Right renal cortex interstitium (tissue), 3 donors: Measurements from ENCODE around the gene CLIC4. TPM values are rescaled to one million over a fixed set of nuclear protein-coding genes. Genes with fewer than 3 reads are reported as not detected.
"Not testable (repeated sequence)": the region's sequence is repeated elsewhere in the genome, so short reads cannot be mapped to it uniquely, and the experiment has no call there.

Source experiments
- DNase-seq, 3 donors: peaks; one replicate each; pipeline ENCODE4 v3.0.0-alpha.2; 2013; ENCODE audit warnings: low read depth in 3 of 3, low spot score in 2 of 3
- polyA plus RNA-seq, 3 donors: library from polyadenylated mRNA; unstranded; fragments of 120-200 nt; gene quantifications; one replicate each; pipeline ENCODE4 v1.2.1, GENCODE V29; 2013; ENCODE audit not compliant: insufficient read length in 3 of 3

CLIC4 gene
- 100 to 1,000 TPM; 189 to 210 (median 190) TPM for polyA plus RNA-seq

- peak; percentile 94 to 98 (median 98) for DNase-seq
These were observed at the start of gene CLIC4 for GRCh38 chr1:24744911-24745710. Gene CLIC4, plus strand, starts transcription at chr1:24745447. Its CDS starts 107 bp downstream, at chr1:24745554.

DNA sequence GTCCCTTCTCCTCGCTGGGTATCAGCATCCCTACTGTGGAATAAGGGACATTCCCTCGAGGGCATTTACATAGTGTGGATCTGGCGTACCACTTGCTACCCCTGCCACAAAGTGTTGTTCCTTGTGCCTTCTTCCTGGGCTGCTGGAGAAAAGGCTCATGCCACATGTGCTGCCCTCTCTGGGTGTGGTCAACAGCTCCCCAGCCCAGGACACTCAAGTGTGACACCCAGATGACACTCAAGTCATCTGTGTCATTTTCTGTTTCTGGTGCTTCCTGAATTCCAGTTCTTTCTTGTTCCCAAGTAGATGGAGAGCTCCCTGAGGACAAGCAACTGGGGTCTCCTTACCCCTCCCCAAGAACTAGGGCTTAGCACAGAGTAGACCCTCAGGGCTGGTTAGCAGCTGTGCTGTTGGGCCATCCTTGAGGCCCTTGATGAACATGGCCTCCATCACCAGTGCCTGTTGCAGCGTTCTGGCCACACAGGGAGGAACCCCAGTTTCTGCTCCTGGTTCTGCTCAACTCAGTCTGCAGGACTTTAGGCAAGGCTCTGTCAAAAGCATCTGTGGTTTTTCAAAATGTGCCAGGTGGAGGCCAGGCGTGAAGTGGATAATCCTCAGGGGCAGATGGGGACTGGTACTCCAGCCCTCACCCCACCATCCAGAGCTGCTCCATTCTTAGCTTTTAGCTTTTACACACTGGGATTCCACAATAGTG lies 49.0 kb upstream of the CLIC4 start:
- no peak for DNase-seq

DNA sequence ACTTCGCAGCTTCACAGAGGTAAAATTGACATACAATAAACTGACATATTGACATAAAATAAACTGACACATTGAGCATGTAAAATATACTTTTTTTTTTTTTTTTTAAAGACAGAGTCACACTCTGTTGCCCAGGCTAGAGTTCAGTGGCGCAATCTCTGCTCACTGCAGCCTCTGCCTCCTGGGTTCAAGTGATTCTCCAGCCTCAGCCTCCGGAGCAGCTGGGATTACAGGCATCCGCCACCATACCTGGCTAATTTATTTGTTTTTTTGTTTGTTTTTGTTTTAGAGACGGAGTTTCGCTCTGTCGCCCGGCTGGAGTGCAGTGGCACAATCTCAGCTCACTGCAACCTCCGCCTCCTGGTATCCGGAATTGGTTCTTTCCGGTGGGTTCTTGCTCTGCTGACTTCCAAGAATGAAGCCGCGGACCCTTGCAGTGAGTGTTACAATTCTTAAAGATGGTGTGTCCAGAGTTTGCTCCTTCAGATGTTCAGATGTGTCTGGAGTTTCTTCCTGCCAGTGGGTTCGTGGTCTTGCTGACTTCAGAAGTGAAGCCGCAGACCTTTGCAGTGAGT lies 48.4 kb upstream of the CLIC4 start:
- no peak for DNase-seq

GRCh38 chr1:24697453-24698001 lies 47.7 kb upstream of the CLIC4 start:
- DNase-seq = not testable (repeated sequence)

DNA sequence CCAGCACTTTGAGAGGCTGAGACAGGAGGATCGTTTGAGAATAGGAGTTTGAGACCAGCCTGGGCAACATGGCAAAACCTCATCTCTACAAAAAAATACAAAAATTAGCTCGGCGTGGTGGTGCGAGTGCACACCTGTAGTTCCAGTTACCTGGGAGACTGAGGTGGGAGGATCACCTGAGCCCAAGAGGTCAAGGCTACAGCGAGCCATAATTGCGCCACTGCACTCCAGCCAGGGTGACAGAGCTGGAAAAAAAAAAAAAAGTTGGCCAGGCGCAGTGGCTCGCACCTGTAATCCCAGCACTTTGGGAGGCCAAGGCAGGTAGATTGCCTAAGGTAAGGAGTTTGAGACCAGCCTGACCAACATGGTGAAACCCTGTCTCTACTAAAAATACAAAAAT lies 46.9 kb upstream of the CLIC4 start:
- not testable (repeated sequence) for DNase-seq

GRCh38 chr1:24699628-24700027 lies 45.6 kb upstream of the CLIC4 start:
- no peak for DNase-seq

GRCh38 chr1:24702511-24703293 lies 42.5 kb upstream of the CLIC4 start:
- no peak for DNase-seq

GRCh38 chr1:24704411-24705259 lies 40.6 kb upstream of the CLIC4 start:
- no peak for DNase-seq

GRCh38 chr1:24705260-24706073 lies 39.8 kb upstream of the CLIC4 start:
- peak; percentile 54 to 60 (median 54) for DNase-seq

DNA sequence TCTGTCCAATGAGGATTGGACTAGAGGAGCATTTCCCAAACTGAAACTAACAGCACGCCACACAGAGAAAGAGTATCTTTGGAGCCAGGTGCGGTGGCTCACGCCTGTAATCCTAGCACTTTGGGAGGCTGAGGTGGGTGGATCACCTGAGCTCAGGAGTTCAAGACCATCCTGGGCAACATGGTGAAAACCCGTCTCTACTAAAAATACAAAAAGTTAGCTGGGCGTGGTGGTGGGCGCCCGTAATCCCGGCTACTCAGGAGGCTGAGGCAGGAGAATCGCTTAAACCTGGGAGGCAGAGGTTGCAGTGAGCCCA lies 39.2 kb upstream of the CLIC4 start:
- DNase-seq = not testable (repeated sequence)

- DNase-seq = no peak
These were observed 37.6 kb upstream of the CLIC4 start for GRCh38 chr1:24707687-24708086.

- no peak for DNase-seq
These were observed 36.3 kb upstream of the CLIC4 start for GRCh38 chr1:24708938-24709337.

- DNase-seq = no peak
These were observed 35.3 kb upstream of the CLIC4 start for GRCh38 chr1:24709791-24710441.

DNA sequence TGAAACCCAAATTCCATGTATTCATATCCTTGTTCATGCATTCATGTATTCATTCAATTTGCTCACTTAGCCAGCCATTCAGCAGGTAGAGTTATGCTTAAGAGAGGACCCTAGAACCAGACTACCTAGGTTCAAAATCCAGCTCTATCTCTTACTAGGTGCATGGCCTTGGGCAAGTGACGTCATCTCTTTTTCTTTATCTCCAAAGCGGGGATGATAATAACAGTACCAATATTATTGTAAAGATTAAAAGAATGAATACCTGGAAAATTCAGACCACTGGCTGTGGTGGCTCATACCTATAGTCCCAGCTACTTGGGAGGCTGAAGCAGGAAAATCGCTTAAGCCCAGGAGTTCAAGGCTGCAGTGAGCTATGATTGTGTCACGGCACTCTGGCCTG lies 33.9 kb upstream of the CLIC4 start:
- DNase-seq = no peak

DNA sequence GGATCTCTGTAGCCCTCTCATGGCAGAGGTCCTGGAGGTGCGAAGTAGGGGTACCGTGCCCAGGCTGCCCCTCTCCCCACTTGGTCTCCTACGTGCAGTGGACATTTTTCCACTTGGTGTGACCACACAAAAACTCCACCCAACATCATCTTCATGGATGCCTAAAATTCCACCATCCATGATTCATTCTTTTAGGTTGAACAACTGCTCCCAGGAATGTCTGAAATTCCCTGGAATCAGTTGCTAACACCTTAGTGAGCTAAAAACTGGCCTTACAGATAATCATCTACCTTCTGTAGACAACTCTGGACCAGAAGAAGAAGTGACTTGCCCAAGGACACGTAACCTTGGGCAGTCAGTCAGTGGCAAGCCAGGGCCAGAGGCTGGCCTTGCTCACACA lies 32.1 kb upstream of the CLIC4 start:
- no peak for DNase-seq

DNA sequence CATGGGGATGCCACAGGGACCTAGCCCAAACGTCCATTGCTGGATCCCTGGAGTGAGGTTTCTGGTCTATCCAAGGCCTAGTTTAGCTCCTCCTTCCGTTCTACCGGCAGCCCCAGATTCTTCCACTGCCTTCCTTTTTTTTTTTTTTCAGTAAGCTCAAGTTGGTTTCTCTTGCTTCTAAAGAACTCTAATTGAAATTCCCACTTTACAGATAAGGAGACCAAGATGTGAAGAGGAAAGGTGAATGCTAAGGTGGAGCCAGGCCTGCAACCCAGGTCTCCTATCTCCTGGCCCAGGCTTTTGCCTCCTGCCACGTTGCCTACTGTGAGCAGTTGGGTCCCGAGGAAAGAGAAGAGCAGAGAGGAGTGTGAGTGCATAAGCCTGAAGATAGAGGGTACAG lies 31.5 kb upstream of the CLIC4 start:
- no peak for DNase-seq

DNA sequence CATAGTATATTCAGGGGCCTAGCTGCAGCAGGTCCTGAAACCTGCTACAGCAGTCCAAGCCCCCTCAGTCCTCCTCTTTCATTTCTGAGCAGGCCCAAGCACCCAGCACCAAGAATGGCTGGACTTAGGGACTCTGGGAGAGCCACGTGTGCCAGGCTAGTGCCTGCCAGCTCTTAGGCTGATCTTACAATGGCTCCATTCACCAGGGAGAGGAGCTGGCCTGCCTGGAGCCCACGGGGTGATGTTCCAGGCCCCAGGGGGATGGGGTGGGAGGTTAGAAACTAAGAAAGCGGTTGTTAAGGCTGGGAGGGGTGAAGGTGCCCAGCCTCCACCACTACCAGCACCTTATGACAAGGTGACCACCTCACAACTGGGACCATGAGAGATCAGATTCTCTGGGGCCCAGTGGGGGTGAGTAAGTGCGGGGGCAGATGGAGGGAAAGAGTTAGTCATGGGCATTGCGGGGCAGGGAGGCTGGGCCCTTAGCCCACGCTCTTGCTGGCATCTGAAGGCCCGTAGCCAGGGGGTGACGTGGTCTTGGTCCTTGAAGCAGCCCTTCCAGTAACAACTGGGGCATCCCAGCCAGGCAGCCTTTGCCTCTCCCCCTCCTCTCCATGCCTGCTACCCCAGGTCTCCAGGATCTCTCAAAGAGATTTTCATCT lies 30.3 kb upstream of the CLIC4 start:
- no peak for DNase-seq

- no peak for DNase-seq
These were observed 29.6 kb upstream of the CLIC4 start for GRCh38 chr1:24715658-24716057.
